Activated CD8-positive, alpha-beta memory T cell treated with anti-CD3 and anti-CD28 coated beads, Interleukin-2, amount 50 U/mL, for 24 hours (primary cell): ENCODE measurements around the gene UNC5A.
A peak's percentile ranks its signal among the peaks of the same experiment; 100 is the strongest.

ENCODE experiments used
- DNase-seq: peaks from one replicate; pipeline ENCODE4 v3.0.0-alpha.2; 2020; ENCODE audit errors: extremely low read depth

UNC5A gene

GRCh38 chr5:176810081-176810597 lies at the start of gene UNC5A:
Gene UNC5A, plus strand, starts transcription at chr5:176810559. Its CDS starts 192 bp downstream, at chr5:176810751.
- DNase-seq: peak; percentile 6

DNA sequence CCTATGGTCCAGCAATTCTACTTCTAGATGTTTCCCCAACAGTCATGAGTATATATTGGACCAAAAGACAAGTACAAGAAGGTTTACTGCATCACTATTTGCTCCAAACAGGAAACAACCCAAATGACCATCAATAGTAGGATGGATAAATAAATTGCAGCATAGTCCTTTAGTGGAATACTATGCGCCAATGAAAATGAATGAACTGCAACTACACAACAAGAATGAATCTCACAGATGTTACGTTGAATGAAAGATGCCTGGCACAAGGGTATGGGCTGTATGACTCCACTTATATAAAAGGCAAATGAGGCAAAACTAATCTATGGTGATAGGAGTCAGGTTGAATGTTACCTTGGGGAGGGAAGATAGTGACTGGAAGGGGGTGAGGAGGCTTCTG lies 48.6 kb upstream of the UNC5A start:
- no peak for DNase-seq

DNA sequence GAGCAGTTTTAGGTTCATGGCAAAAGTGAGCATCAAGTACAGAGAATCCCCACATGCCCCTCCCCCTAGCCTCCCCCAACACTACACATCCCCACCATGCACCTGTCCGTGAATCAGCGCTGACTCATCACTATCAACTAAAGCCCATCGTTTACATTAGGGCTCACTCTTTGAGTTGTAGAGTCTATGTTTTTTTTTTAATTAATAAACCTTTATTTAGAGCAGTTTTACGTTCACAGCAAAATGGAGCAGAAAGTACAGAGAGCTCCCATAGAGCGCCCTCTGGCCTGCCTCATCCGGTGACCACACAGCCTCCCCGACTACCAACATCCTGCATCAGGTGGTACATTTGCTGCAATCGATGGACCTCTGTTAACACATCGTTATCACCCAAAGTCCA lies 47.9 kb upstream of the UNC5A start:
- DNase-seq: no peak

GRCh38 chr5:176765687-176766086 lies 44.7 kb upstream of the UNC5A start:
- no peak for DNase-seq

DNA sequence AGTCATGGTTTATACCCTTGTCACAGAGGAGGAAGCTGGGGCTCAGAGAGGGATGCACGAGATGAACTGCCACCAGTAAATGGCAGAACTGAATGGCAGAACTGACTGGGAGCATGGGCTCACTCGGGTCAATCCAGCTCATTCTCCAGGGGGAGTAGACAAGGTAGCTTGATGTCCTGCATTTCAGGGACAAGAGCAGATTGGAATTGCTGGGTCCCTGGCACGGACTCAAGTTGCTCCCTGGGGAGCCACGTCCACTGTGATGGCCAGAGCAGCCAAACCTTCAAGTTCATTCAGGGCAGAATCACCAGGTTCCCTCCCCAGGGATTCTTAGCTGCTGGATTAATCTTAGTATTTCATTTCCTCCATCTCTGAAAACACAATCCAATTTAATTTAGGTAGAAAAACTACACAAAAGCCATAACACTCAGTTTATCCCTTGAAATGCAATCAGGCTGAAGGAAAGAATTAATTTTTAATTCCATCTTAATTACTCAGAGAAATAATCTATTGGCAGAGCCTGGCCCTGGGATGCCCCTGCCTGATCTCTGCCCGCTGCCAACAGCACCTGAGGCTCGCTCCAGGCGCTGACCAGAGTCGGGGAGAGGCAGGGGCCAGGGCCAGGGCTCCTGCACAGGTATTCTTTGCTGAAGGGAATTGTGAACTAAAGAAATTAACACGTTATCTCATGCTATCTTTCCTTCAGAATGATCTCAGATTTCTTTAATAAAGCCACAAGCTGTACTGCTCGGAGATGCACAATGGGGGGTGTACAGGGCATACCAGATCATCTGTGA lies 42.0 kb upstream of the UNC5A start:
- no peak for DNase-seq

GRCh38 chr5:176769911-176770310 lies 40.4 kb upstream of the UNC5A start:
- no peak for DNase-seq

- no peak for DNase-seq
Observed at GRCh38 chr5:176770431-176770830, 39.9 kb upstream of the UNC5A start.

DNA sequence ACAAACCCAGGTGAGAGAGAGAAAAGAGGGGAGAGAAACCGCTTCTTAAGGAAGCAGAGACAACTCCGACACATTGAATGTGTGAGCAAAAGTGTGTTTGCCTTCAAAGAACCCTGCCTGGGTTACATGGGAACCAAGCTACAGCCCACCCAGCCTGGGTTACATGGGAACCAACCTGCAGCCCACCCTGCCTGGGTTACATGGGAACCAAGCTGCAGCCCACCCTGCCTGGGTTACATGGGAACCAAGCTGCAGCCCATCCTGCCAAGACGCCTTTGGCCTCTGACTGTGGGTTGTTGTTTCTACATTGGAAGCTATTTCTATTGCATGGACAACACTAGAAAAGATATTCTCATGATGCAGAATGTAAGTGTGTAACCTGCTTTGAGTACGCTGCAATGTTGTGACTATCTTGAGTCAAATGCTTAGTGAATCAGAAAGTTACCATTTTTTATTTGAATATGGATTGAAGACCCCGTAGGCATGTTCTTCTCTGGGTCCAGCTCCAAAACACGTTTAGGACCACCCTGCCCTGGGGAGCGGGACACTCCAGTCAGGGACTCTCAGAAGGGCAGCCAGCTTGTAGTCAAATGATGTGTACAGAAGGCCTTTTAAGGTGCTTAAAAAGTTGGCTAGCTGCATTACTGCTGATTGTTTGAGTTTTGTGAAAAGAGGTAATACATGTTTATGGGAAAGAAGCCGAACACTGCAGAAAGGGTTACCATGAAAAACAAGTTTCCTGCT lies 39.1 kb upstream of the UNC5A start:
- DNase-seq: no peak

DNA sequence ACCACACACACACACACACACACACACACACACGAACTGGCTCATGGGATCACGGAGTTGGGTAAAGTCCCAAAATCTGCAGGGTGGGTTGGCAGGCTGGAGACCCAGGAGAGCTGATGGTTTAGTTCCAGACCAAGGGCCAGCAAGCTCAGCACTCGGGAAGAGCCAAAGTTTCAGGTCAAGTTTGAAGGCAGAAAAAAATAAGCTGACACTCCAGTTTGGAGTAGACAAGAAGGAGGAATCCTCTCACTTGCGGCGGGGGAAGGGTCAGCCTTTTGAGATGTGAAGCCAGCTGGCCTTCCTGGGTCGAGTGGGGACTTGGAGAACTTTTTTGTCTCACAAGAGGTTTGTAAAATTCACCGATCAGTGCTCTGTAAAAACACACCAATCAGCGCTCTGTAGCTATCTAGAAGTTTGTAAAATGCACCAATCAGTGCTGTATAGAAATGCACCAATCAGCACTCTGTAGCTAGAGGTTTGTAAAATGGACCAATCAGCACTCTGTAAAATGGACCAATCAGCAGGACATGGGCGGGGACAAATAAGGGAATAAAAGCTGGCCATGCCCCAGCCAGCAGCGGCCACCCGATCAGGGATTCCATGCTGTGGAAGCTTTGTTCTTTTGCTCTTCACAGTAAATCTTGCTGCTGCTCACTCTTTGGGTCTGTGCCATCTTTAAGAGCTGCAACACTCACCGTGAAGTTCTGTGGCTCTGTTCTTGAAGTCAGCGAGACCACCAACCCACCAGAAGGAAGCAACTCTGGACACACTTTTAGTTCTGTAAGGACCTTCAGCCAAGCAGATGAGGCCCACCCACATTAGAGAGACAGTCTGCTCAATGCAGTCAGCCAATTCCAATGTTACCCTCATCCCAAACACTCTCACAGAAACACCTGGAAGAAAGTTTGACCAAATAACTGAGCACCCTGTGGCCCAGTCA lies 37.8 kb upstream of the UNC5A start:
- no peak for DNase-seq

DNA sequence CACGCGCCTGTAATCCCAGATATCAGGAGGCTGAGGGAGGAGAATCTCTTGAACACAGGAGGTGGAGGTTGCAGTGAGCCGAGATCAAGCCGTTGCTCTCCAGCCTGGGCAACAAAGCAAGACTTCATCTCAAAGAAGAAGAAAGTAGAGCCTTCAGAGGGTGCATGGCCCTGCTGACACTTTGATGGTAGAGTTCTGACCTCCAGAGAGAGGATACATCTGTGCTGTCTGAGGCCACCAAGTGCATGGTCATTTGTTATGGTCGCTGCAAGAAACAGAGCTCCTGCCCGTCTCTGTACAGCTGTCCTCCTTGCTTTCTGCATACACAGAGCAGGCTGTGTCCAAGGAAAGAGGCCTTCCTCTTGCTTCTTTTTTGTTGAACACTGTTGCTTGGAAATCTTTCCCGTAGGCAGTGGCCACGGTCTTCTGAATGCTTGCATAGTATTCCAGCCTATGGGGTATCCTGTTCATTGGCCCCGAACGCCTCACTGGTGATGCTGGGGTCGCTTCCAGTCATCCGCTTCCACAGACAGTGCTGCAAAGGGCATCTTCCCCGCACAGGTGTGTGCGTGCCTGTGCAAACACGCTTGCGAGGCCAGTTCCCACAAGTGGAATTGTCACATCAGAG lies 36.8 kb upstream of the UNC5A start:
- no peak for DNase-seq

DNA sequence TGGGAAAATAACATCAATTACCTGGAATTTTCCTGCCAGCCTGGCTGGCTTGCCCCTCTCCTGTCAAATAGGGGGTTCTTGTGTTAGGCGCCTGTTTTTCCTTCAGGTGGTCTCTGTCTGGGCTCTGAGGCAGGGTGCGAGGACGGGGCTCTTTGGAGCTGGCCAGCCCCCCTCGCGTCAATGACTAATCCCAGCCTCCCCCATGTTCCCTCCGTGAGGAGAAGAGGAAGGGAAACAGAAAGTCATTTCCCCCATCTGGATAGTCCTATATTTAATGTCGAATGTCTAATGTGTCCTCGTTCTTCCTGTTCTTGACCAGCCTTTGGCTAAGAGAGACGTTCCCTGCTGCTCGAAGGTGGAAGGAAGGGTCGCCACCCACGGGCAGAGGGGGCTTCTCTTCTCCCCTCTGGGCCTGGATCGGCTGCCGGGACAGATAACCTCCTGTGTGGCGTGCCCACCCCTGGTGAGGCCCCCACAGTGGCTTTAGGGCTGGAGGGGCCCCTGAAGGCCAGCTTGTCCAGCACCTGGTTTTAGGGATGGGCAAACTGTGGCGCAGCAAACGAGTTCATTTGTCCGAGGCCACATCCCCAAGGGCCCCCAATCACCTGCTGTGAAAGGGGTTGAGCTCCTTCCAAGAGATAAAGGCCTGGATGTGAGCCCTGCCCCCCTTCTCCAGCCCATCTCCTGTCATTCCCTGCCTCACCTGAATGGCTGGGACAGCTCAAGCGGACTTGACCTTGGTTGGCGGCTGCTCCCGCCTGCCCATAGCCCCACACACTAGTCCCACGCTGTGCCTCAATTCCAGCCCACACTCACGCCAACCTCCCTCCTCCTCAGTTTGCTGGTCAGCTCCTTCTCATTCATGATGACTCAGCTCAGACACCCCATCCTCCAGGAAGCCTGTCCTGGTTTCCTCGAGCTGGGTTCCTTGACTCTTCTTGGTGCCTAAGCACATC lies 35.9 kb upstream of the UNC5A start:
- no peak for DNase-seq

DNA sequence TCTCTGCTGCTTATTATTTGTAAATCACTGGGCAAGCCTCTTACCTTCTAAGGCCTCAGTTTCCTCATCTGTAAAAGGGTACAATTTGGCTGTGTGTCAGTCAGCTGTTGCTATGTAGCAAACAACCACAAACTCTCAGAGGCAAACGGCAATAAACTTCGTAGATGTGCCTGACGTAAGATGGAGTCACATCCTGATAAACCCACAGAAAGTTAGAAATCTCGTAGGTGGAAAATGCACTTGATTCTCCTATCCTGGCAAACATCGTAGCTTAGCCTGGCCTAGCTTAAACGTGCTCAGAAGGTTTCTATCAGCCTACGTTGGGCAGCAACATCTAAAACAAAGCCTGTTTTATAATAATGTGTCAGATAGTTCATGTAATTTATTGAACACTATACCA lies 35.0 kb upstream of the UNC5A start:
- no peak for DNase-seq

DNA sequence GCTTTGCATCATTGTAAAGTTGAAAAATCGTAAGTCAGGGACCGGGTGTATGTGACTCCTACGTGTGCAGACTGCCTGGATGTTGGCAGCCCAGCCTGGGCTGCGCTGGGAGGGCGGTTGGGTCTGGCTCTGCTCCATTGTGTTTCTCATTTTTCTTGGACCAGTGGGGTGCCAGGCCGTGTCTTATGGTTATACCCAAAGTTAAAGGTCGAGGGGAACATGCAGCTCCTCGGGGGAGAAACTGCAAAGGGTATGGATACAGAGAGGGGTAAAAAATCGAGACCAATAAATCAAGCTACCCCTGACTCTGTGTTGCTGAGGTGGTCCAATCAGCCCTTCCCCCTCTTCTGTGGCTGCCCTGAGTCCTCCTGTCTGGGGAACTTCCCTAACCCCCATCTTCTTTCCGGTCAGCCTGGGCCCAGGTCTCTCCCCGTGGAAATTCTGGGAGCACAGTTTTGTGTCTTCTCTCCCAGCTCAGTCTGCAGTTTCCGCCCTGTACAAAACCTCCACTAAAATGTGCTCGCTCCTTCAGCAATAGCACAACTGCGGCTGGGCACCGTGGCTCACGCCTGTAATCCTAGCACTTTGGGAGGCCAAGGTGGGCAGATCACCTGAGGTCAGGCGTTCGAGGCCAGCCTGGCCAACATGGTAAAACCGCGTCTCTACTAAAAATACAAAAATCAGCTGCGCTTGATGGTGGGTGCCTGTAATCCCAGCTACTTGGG lies 34.1 kb upstream of the UNC5A start:
- no peak for DNase-seq

DNA sequence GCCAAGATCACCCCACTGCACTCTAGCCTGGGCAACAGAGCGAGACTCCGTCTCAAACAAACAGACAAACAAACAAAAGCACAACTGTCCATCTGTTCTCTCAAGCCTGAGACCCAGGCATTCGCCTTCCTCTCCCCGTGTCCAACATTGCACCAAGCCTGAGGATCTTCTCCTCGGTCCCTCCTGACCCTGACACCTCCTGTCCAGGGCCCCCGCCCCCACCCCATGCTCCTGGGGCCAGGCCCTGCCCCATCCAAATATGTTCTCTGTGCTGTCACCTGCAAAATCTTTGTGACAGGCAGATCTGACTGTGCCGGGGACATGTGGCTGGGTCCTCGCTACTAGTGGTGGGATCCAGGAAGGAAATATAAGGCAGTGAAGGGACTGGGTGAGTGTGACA lies 33.4 kb upstream of the UNC5A start:
- no peak for DNase-seq

GRCh38 chr5:176778921-176779465 lies 31.4 kb upstream of the UNC5A start:
- no peak for DNase-seq

GRCh38 chr5:176779537-176779936 lies 30.8 kb upstream of the UNC5A start:
- no peak for DNase-seq

- DNase-seq: no peak
Observed at GRCh38 chr5:176780176-176781053, 29.9 kb upstream of the UNC5A start.

DNA sequence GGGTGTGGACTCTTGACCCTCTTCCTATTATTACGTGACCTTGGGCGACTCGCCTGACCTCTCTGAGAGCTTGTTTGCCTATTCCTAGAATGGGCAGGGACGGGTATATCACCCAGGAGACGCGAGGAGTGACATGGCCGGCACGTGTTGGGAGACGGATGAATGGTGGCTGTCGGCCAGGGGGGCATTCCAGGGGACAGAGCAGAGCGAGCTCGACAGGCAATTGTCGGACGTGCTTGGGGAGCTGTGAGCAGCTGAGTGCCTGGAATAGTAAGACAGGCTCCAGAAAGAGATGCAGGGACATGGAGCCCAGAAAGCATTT lies 29.3 kb upstream of the UNC5A start:
- DNase-seq: no peak
